Measurements from ENCODE around the gene IZUMO1. TPM values are rescaled to one million over a fixed set of nuclear protein-coding genes. Genes with fewer than 3 reads are reported as not detected.

IZUMO1 gene
- total and polyA plus RNA-seq, 2 of the 8 experiments (the other 6 are each of a cell fraction or from before 2014, with no cell fraction given): 0.33 to 1.8 TPM

GRCh38 chr19:48741129-48741999, 5.3 kb downstream of the IZUMO1 start:
- H3K9ac ChIP-seq (replicated peaks in 1 of 4; ENCODE audit: extremely low read depth in 1 of 4, low read depth in 3 of 4, low read length in 3 of 4): no peak overlapping the region; a peak in 1 of 7 replicates
- H3K23me2 ChIP-seq (ENCODE audit: low read depth, low read length): peaks cover 11% of the 10 kb centered on the region; the same call in 1 of the 2 replicates
- TF ChIP-seq CREB1 (IDR thresholded peaks at IDR 0.05) (peak; percentile 31; the same call in 1 of the 2 replicates), MAX (IDR thresholded peaks at IDR 0.05) (peak; percentile 10; the same call in 1 of the 2 replicates), TBP (IDR thresholded peaks at IDR 0.05; ENCODE audit: low read depth, low read length) (peak; percentile 26), JUN (IDR thresholded peaks at IDR 0.05; ENCODE audit: low read depth, low read length) (no peak), SP1 (IDR thresholded peaks at IDR 0.05; ENCODE audit: low read depth, low read length) (0 out of 2 replicates have a peak, but pooled peaks have one; percentile 42), TCF12 (IDR thresholded peaks at IDR 0.05; ENCODE audit: low read depth, low read length) (no peak), CTCF (IDR thresholded peaks at IDR 0.05; ENCODE audit: control extremely low read depth in 1 of 3, insufficient read depth in 1 of 3, low read depth in 1 of 3, low read length in 3 of 3) (peak in 1 of 3 experiments; percentile 6; a peak in 1 of 4 replicates)
- H3K9me3 ChIP-seq (ENCODE audit: insufficient read depth in 2 of 2, low read depth in 1 of 2, low read length in 1 of 2): no peaks in the 10 kb centered on the region
- H2BK20ac ChIP-seq (ENCODE audit: low read length): no peak overlapping the region
- no peak overlapping the region for H4K91ac ChIP-seq (replicated peaks; ENCODE audit: insufficient read length, low read length)
- H3K4me1 ChIP-seq (replicated peaks in 1 of 4; ENCODE audit: control insufficient read depth in 3 of 4, insufficient read depth in 4 of 4, low read length in 3 of 4): peaks cover 8 to 27% (median 23%) of the 10 kb centered on the region in 4 experiments
- no peaks in the 10 kb centered on the region for H3K79me1 ChIP-seq (ENCODE audit: low read depth, low read length)
- no peak overlapping the region for H3K27ac ChIP-seq (ENCODE audit: low read depth, low read length)
- no peak overlapping the region for H3K56ac ChIP-seq (replicated peaks; ENCODE audit: insufficient read length, low read depth, low read length)
- H3K18ac ChIP-seq (ENCODE audit: extremely low read depth, low read length): 0 out of 2 replicates have a peak overlapping the region, but pooled peaks have one; percentile 7
- no peaks in the 10 kb centered on the region for H3K36me3 ChIP-seq (ENCODE audit: control insufficient read depth in 2 of 4, insufficient read depth in 4 of 4, low read length in 3 of 4)
- peaks cover 3 to 19% (median 12%) of the 10 kb centered on the region in 4 experiments; a peak in 6 of 7 replicates for H3K27me3 ChIP-seq (replicated peaks in 1 of 4; ENCODE audit: control insufficient read depth in 3 of 4, extremely low read depth in 1 of 4, insufficient read depth in 3 of 4, low read length in 3 of 4)
- POLR2A ChIA-PET (ENCODE audit: partially characterized antibody): interaction anchor here (0.7 to 2.5 kb wide), 12 partner anchors 10 to 131 kb away, joined by 3 to 21 read pairs (median 5); partner anchors contain the start of genes CA11, FUT1, FUT2 and PPP1R15A
- H2BK5ac ChIP-seq (ENCODE audit: low read depth, low read length): peak overlapping the region; percentile 54; the same call in 1 of the 2 replicates
- H2BK120ac ChIP-seq (replicated peaks; ENCODE audit: low read depth, low read length): no peak overlapping the region
- H3K4ac ChIP-seq (replicated peaks; ENCODE audit: insufficient read length, low read depth, low read length): no peak overlapping the region
- H2AFZ ChIP-seq (ENCODE audit: low read length): no peak overlapping the region
- CTCF ChIA-PET (ENCODE audit: partially characterized antibody): interaction anchor here (0.8 to 1.6 kb wide), 4 partner anchors 8 to 95 kb away, joined by 3 read pairs; partner anchors contain the start of gene CA11
- no peak overlapping the region for H3K23ac ChIP-seq (ENCODE audit: insufficient read length)
- peak overlapping the region; percentile 77; the same call in 1 of the 2 replicates for H2BK15ac ChIP-seq (ENCODE audit: low read length)
- H2BK12ac ChIP-seq (ENCODE audit: low read depth, low read length): peak overlapping the region; percentile 17; the same call in 1 of the 2 replicates
- H3K4me2 ChIP-seq (ENCODE audit: insufficient read depth in 1 of 2, low read depth in 2 of 2, low read length in 2 of 2): peak overlapping the region; percentile 66 to 75
- DNase-seq (ENCODE audit: low read depth in 1 of 2, low spot score in 2 of 2) (peak in 1 of 2 experiments; percentile 97), FAIRE-seq (no peak)
- H4K20me1 ChIP-seq (replicated peaks in 1 of 2; ENCODE audit: control insufficient read depth in 1 of 2, insufficient read depth in 2 of 2, low read length in 2 of 2): no peaks in the 10 kb centered on the region
- H4K8ac ChIP-seq (ENCODE audit: extremely low read depth, insufficient read depth, low read length): no peak overlapping the region
- WGBS, 2 experiments (ENCODE audit: extremely low coverage in 1 of 2, insufficient coverage in 1 of 2, insufficient read length in 1 of 2, insufficient replicate concordance in 2 of 2, low coverage in 1 of 2, low lambda C conversion rate in 2 of 2, missing lambda C conversion rate in 1 of 2): 40% methylated on average over 35 of the region's 35 CpGs; no CpG with 5 or more reads in 1 of the 2 experiments
- H3K79me2 ChIP-seq (ENCODE audit: control insufficient read depth in 1 of 2, insufficient read depth in 2 of 2, low read length in 2 of 2): no peaks in the 10 kb centered on the region
- H3K4me3 ChIP-seq (ENCODE audit: extremely low read depth in 1 of 4, insufficient read depth in 2 of 4, low read depth in 3 of 4, low read length in 4 of 4): peak overlapping the region in 3 of 4 experiments; percentile 9 to 75 (median 16); a peak in 4 of 8 replicates
- H3K14ac ChIP-seq (ENCODE audit: insufficient read length): no peak overlapping the region
- H2AK5ac ChIP-seq (ENCODE audit: low read depth, low read length): no peak overlapping the region
- peak overlapping the region; percentile 33 for H4K5ac ChIP-seq (ENCODE audit: insufficient read length, low read depth, low read length)
